NCI-H526 (cell line): ENCODE measurements around the gene TRAPPC11.
"Not testable (repeated sequence)": the region's sequence is repeated elsewhere in the genome, so short reads cannot be mapped to it uniquely, and the experiment has no call there.

Source experiments
- DNase-seq, 2 experiments: peaks; one replicate each; lab custom pipeline; 2025; lab: John Stamatoyannopoulos, UW

TRAPPC11 gene

DNA sequence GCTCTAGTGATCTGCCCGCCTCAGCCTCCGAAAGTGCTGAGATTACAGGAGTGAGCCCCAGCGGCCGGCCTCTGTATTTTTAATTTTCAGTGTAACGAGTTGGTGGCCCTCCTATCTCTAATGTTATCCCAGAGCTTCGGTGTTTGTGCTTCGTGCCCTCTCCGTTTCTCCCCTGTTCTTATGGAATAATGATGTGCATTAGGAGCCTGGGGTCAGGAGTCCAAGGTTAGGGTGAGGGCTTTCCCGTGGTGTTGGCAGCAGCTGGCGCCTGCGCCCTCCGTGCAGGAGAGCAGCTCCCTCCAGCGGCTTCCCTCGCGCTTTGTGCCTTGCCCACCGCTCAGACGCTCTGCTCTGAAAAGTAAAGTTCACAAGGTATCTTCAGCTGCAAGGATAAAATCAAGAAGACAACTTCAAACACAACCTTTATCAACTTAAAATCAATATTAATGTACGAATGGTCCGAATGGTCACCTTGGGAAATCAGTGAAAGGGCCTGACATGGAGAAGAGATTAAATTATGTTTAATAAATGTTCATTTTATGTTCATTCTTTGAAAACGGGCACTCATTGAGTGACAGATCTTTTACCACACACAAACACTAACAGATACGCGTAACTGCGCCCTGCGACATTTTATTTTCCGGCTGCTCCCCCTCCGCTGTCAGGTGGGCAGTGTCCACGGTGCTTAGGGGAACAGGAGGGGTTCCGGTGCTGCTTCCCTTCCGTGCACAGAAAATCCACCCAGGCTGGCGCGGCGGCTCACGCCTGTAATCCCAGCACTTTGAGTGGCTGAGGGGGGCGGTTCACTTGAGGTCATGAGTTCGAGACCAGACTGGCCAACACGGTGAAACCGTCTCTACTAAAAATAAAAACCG, 62.4 kb downstream of the TRAPPC11 start:
- no peak for DNase-seq

DNA sequence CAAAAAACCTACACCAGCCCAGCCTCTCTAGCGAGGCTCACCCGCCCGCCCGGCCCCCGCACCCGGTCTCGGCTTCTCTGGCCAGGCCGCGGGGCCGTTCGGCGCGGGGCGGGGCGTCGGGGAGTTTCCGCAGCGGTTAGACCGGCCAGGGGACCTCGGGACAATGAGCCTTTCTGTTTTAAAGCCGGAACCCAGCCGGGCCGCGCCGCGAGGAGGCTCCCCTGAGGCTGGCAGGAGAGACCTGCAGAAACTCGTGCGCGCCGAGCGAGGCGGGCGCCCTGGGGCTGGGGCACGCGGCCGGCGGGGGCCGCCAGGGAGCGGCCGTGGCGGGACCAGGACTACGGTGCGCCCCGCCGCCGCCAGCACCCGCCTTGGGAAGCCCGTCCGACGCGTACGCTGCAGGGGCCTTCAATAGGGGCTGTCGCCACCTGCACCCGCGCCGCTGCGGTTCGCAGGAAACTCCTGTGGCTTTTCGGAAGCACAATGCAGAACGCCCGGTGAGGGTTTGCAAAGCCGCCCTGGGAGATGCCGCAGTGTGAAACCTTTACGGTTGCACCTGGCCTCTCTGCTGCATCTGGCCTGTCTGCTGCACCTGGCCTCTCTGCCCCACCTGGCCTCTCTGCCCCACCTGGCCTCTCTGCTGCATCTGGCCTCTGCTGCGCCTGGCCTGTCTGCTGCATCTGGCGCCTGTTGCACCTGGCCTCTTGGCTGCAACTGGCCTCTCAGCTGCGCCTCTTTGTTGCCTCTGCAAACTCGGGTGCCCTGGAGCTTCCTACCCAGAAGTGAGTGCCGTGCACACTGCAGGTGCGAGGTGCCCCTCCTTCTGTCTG, 63.9 kb downstream of the TRAPPC11 start:
- DNase-seq = peak; percentile 68 to 92

DNA sequence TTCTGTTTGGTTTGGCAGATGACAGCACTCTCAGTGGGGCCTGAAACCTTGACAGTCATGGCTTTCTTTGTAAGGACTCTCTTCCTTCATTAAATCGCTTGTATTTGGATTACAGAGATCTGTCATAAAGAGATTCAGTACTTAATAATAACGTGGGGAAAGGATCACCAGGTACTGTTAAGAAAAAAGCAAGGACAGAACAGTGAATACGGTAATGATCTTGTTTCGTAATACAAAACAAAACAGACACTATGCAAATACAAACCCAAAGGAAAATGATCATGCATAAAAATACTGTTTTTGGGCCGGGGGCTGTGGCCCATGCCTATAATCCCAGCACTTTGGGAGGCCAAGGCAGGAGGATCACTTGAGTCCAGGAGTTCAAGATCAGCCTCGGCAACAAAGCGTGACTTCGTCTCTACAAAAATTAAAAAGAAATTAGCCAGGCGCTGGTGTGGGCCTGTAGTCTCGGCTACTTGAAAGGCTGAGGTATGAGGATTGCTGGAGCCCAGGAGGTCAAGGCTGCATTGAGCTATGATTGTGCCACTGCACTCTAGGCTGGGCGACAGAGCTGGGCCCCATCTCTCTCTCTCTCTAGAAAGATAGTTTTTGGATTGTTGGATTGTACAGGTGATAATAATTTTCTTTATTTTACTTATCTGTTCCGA, 64.6 kb downstream of the TRAPPC11 start:
- DNase-seq = no peak

DNA sequence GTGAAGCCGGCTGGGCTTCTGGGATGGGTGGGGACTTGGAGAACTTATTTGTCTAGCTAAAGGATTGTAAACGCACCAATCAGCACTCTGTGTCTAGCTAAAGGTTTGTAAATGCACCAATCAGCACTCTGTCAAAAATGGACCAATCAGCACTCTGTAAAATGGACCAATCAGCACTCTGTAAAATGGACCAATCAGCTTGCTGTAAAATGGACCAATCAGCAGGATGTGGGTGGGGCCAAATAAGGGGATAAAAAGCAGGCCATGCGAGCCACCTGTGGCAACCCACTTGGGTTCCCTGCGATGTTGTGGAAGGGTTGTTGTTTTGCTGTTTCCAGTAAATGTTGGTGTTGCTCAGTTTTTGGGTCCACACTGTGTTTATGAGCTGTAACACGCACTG, 66.5 kb downstream of the TRAPPC11 start:
- DNase-seq = not testable (repeated sequence)

DNA sequence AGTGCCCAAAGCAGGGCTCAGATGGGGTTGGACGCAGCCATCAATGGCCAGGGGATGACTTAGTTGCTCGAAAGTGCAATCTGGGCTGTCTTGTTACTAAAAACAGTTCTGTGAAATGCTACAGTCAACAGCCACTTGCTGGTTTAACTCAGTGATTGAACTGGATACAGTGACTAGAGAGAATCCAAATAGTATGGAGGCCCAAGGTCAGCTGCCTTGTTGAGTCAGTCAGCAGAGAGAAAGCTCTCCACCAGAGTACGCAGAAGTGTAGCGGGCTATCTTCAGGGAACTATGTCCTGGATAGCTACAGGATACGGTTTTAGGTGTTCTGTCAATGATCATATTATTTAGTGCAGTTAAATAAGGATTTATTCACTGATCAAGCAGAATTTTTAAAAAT, 68.4 kb downstream of the TRAPPC11 start:
- no peak for DNase-seq

DNA sequence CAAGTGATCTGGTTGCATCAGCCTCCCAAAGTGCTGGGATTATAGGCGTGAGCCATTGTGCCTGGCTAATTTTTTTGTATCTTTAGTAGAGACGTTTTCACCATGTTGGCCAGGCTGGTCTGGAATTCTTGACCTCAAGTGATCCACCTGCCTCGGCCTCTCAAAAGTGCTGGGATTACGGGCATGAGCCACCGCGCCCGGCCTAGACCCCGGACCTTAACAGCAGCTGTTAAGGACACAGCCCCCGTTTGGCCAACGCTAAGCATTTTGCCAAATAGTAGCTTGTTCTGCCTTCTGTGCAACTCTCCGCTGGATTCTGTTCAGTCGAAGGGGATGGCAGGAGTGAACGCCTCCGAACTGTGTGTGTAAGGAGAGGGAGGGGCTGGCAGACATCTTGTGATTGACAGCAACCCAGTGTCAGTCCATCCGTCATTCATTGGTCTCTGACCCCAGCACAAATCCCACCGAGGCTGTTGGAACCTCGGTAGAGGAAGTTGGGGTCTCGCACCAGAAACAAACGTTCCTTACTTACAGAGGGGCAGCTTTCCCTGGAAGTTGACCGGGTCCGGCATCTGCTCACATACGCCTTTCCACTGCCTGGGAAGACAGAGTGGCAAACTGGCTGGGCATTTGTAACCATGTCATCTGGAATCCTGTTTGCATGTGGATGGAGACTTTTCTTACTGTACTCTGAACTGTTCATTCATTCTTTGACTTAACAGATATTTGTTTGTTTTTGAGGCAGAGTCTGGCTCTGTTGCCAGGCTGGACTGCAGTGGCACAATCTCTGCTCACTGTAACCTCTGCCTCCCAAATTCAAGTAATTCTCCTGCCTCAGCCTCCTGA, 69.4 kb downstream of the TRAPPC11 start:
- DNase-seq = no peak

DNA sequence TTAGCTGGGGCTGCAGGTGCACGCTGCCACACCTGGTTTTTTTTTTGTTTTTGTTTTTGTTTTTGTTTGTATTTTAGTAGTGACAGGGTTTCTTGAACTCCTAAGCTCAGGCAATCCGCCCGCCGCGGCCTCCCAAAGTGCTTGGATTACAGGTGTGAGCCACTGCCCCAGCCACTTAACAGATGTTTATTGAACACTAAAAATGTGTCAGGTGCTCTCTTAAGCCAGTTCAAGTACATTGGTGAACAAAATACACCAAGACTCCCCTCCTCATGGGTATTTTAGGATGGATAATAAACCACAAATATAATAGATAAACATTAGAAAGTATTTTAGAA, 69.9 kb downstream of the TRAPPC11 start:
- no peak for DNase-seq

DNA sequence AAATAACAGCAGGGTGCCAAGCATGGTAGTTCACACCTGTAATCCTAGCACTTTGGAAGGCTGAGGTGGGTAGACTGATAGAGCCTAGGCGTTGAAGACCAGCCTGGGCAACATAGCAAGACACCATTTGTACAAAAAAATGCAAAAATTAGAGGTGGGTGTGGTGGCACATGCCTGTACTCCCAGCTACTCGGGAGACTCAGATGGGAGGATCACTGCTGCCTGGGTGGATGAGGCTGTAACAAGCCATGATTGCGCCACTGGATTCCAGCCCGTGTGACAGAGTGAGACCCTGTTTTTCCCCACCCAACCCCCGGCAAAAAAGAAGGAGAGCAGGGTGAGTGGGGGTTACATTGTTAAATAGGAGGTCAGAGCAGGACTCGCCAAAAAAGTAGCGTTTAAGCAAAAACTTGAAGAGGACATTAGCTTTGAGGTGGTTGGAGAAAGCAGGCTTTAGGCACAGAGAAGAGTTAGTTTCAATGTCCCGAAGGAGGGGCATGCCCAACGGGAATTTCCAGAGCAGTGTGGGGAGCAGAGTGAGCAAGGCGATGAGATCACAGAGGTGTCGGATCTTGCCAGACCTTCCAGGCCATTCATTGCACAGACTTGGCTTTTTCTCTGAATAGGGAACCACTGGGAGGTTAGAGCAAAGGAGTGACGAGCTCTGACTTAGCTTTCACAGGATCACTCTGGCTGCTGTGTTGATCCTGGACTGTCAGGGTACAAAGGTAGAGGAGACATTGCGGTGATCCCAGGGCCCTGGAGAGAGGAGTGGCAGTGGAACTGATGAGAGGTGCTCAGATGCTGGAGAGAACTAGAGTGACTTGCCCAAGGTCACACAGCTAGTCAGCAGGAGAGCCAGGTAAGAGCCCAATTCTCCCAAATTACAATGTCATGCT, 70.6 kb downstream of the TRAPPC11 start:
- no peak for DNase-seq

DNA sequence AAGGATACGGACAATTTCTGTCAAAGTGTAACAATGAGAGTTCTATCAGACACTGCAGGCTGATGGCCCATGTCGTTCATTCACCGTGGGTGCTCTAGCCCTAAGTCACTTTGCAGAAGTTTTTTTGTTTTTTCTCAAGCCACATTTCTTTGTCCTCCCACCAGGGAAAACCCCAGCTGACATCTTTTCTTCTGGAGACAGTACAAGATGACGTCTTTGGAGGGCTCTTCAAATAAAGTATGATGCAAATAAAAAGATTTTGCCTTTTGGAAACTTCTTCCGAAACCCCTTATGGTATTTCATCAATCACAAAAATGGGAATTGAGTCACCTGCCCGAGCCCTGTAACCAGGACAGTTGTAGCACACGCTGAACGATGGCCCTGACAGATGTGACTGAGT, 73.2 kb downstream of the TRAPPC11 start:
- no peak for DNase-seq

DNA sequence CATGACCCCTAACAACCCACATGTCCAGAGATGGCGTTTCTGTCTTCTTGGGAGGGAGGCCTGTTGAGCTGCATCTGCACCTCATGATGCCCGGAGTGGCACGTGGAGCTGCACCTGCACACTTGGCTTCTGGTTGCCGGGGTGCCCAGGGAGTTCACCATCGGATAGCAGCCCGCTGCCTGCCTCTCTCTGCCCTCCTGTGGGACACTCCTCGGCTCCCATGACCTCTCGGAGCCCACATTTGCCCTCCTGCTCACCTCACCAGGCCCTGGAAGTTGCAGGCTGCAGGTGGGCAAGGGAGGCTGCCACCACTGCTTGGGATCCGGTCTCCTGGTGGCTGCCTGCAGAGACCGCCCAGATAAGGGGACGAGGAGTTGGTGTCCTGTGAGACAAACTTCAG, 74.1 kb downstream of the TRAPPC11 start:
- no peak for DNase-seq

DNA sequence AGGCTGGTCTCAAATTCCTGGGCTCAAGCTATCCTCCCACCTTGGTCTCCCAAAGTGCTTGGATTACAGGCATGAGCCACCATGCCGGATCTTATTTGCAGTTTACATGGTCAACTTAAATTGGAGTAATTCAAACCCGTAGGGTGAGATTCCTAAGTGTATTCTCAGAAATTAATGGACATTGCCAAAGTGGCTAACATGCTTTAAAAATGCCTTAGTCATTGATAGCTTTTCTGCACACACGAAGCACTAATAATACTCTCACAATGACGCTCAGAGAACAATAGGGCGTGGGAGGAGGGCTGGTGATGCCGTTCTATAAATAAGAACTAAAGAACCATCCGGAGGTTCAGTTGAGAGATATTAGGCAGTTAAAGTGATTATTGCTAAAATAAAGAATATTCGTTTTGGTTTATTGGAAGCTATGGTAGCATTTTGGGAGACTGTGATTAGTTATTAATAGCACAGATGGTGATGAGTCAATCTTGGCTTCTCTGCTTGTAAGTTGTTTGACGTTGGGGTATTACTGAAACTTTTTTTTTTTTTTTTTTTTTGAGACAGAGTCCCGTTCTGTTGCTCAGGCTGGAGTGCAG, 79.1 kb downstream of the TRAPPC11 start:
- DNase-seq = no peak

DNA sequence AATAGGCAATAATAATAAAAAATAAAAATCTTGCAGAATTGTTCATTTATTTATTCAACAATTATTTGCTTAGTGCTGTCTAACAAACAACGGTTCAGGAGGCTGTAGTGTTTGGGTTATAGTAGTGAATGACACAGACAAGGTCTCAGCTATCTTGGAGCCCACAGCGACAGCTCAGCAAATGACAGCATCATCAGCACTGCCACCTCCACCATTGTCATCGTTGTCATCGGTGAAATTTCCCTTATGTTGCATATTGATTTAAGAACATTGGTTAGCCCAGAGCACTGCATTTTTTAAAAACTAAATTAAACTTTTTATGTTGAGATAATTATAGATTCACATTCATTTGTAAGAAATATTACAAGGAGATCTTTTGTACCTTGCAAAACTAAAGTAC, 79.9 kb downstream of the TRAPPC11 start:
- DNase-seq = no peak

DNA sequence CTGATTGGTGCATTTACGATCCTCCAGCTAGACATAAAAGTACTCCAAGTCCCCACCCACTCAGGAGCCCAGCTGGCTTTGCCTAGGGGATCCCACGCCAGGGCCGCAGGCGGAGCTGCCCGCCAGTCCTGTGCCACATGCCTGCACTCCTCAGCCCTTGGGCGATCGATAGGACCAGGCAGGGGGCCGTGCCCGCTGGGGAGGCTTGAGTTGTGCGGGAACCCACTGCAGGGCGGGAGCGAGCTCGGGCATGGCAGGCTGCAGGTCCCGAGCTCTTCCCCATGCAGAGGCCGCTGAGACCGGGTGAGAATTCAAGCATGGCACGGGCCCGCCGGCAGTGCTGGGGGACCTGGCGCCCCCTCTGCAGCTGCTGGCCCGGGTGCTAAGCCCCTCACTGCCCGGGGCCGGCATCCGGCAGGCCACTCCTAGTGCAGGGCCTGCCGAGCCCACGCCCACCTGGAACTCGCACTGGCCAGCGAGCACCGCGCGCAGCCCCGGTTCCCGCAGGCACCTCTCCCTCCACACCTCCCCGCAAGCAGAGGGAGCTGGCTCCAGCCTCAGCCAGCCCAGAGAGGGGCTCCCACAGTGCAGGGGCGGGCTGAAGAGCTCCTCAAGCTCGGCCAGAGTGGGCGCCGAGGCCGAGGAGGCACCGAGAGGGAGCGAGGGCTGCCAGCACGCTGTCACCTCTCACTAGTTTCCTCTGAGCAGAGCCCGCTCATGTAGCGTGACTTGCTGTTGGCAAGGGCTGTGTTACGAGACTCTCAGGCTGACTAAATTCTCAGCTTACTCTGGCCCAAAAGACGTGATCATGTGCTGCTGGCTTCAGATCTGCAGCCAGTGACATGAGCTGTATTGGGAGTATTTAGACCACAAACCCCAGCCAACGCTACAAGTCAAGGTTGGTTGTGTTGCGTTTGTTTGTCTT, 87.5 kb downstream of the TRAPPC11 start:
- DNase-seq = no peak

DNA sequence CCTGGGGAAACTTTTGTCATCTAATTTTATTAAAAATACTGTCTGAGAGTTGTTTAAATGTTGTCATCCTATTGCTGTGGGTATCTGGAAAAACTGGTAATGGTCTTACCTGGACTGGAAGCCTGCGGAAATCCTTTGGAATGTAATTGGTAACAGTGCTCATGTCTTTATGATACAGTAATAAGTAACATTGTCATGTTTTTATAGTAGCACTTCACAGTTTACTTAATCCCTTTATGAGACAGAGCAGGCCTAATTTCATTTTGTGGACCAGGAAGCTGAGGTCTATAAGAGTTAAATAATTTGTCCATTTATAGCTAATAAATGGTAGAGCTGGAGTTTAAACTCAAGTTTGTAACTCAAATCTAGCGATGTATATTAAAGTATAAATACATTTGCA, 88.3 kb downstream of the TRAPPC11 start:
- no peak for DNase-seq

DNA sequence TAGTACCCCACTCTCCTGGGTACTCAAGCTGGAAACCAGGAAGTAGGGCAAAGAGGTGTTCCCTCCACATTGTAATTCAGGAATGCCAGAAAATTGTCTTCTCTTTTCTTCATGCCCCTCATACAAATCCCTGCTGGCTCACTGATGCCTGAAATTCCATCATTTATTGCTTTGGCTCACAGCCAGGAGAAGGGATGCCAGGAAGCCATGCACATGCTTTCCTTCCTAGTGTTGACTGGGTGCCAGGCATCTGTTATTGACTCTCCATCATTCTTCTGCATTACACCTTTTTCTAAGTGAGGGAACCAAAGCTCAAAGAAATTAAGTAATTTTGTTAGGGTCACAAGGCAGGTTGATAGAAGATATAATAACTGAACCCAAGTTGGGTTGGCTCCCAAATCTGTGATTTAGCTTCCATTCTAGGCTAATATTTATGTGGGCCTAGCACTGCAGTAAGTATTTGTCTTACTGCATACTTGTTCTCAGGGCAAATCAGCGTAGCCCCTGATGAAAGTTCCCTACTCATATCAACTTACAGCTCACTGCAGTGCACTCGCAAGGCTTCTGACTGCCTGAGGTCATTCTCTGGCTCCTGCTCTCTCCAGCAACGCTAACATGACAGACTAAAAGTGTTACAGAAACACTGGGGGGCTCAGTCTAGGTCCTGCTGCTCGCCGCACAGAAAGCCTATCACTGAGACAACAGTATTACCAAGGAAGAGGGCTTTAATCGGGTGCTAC, 89.0 kb downstream of the TRAPPC11 start:
- DNase-seq = no peak

DNA sequence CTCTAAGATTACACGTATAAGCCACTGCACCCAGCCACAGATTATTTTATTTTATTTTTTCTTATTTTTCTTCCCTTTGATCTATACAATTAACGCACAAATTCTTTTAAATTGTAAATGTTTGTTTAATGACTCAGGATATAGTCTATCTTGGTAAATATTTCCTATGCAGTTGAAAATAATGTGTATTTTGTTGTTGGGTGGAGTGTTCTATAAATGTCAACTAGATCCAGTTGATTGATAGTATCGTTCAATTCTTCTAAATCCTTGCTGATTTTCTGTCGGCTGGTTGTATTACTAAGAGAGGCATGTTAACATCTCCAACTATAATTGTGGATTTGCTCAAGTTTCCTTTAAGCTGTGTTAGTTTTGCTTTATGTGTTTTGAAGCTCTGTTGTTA, 92.0 kb downstream of the TRAPPC11 start:
- DNase-seq = no peak

DNA sequence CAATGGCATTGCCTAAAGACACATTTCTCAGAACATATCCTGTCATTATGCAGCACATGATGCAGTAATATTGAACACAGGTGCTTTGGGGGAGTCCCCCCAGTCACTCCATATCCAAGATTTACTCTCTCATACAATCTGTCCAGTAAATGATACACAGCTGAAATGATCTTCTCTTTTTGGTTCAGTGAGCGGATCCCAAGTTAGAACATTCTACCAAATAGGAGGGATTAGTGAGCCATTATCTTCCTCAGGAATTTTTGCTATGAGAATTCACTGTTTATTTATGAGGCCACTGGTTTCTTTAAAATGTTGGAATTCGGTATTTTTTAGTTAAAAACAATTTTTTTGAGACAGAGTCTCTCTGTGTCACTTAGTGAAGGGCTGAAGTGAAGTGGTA, 96.5 kb downstream of the TRAPPC11 start:
- no peak for DNase-seq

DNA sequence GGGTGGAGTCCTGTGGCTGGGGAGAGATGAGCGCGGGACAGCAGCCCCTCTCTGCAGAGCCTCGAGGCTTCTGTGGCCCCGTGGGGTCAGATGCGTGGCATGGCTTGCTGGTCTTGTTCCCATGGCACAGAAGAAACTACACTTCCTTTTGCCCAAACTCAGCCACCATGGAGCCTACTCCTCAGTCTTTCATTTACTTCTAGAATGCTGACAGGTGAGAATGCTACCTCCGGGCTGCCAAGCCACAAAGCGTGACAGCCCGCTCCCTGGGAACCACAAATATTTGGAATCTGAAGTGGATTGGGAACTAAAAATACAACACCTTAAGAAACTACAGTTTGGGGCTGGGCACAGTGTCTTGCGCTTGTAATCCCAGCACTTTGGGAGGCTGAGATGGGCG, 98.0 kb downstream of the TRAPPC11 start:
- DNase-seq = no peak
